Fibroblast of peridontal ligament (primary cell): ENCODE measurements around the gene TBL1X.

Source experiments
- DNase-seq: peaks from one replicate; pipeline ENCODE4 v3.0.0-alpha.2; 2010; ENCODE audit errors: extremely low read depth

Gene TBL1X

DNA sequence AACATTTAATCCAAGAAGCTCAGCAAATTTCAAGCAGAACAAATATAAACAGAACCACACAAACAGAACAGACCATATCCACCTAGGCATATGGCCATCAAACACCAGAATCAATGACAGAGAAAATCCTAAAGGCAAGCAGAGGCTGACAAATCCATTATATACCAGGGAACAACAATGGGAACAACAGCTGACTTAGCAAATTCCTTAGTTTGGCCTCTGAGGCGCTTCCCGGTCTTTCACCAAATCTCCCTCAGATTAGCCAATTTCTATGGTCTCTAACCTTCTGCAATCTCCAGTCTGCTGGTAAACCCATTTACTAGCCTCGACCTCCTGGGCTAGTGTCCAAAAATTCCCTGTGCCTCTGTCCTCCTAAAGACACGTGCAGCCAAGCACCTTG lies 241.6 kb downstream of the TBL1X start:
- no peak for DNase-seq

DNA sequence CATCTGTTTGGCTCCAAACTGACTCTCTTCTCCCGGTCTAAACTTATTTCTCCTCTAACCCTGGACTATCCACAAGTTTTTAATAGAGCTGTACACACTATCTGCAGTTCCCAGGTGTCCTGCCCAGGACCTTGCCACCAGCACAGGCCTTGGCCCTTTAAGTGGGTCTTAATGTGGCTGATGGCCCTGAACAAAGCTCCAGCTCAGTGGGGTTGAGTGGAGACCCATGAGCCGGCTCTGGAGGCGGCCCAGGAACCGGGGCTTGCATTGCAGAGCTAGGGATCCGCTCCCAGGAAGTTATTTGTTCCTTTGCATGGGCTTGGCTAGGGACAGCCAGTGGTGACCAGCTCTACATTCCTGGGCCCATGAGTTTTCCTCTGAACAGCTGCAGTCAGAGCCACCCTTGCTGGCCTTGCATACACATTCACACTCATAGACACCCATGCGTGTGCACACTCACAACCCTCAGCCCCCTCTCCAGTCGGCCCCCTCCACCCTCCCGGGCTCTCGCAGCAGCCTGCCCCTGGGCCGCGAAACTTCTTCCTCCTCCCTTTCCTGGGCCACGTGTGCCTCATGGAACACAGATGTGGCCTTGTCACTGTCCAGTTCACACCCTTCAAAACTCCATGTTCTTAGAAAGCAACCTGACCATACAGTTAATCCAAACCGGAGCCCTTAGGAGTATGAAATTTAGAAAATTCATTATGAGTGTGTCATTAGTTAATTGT lies 242.6 kb downstream of the TBL1X start:
- DNase-seq, result no peak

DNA sequence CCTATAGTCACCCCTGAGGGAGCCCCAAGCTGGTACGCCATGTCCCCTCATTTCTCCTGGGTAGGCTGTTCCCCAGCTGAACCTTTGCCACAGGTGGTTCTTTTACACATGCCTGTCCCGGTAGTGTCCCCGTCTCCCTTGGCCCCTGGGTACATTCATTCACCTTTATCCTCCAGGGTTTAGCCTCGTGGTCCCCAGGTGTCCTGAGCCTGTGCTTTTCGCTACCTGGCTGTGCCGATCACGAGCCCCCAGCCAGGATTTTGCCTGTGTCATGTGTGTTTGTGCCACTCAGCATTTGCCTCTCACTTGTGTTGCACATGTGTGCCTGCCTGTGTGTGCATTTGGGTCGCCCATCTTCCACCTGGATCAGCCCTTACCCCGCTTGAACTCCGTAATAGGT lies 243.2 kb downstream of the TBL1X start:
- DNase-seq, result no peak

DNA sequence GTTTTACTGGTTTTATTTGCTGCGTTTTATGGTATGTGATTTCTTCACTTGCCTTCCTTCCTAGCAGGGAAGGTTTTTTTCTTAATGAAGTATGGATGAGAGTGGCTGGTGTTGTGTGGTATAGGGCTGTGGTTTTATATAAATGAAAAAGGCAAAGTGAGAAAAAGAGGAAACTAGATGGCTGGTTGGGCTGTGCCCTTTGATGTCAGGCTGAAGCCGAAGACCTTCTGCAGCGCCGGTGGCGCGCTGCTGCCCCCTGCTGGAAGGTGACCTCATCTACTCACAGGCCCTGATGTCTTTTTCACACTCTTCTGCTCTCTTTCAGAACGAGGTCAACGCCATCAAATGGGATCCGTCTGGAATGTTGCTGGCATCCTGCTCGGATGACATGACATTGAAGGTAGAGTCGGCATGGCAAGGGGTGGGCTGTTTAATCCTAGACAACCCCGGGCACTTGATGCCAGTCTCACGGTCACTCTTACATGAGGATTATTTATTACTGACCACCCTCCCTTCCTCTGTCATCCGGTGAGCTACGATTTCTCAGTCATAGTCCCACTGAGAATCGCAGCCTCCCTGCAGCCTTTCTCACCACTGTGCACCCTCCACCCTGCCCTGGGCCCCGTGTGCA lies 244.2 kb downstream of the TBL1X start:
- peak; percentile 64 for DNase-seq

DNA sequence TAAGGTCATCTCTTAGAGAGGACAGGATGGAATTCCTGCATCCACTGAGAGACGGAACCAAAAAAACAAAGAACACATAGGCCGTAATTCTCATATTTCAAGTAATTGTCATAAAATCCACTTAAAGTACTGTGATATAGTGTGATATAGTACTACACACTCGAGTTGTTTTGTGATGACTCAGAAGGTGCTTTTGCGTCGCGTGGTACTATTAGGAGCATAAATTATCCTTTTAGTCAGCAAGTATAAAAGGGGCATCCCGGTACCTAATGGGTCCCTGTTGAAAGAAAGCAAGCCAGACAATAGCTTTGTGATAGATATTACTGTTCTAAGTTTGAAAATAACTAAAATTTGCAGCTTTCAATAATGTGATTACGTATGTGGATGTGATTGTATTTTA lies 245.5 kb downstream of the TBL1X start:
- no peak for DNase-seq

DNA sequence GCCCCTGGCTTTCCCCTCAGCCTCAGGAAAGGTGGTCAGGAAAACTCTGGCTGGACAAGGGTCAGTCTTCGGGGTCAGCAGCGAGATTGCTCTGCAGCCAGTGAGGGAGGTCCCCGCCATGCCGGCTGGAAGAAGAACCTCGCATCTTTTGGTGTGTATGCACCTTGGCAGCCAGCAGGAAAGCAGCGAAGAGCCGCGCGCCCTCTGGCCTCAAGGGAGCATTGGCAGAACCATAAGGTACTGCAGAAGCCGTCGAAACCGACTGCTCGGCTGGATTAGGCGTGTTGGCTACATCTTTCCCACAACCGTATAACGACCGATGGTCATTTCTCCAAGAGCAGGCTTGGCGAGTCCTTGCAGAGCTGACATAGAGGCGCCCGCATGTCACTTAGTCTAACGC lies 252.5 kb downstream of the TBL1X start:
- no peak for DNase-seq

DNA sequence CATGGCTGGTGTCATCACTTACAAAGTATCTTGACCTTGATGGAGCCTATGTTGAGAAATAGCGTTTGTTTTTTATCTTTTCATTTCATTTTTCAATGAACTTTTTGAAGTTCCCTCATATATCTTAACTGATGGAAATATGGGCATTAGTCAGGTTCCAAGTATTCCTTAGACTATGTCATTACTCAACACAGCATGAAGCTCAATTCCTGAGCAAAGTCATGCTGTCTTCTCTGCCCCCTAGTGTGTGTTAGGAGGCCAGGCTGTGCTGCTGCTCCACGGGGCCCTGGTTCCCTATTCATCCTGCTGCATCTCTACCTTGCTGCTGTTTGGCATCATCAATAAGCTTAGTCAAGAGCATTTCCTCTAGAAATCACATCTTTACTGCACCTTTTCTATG lies 259.9 kb downstream of the TBL1X start:
- peak; percentile 2 for DNase-seq

DNA sequence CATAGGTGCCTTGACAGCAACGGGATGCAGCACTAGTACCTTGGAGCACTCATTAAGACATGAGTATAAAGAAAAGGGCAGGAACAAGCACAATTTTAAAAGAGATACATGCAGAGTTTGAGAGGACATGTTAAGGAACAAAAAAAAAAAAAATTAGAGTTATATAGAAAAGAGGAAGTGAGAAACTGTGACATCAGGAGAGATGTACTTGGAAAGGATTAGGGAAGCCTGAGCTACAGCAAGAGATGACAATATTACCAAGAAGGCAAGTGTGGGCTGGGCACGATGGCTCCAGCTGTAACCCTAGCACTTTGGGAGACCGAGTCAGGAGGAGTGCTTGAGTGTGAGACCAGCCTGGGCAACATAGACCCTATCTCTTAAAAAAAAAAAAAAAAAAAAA lies 263.4 kb downstream of the TBL1X start:
- no peak for DNase-seq

DNA sequence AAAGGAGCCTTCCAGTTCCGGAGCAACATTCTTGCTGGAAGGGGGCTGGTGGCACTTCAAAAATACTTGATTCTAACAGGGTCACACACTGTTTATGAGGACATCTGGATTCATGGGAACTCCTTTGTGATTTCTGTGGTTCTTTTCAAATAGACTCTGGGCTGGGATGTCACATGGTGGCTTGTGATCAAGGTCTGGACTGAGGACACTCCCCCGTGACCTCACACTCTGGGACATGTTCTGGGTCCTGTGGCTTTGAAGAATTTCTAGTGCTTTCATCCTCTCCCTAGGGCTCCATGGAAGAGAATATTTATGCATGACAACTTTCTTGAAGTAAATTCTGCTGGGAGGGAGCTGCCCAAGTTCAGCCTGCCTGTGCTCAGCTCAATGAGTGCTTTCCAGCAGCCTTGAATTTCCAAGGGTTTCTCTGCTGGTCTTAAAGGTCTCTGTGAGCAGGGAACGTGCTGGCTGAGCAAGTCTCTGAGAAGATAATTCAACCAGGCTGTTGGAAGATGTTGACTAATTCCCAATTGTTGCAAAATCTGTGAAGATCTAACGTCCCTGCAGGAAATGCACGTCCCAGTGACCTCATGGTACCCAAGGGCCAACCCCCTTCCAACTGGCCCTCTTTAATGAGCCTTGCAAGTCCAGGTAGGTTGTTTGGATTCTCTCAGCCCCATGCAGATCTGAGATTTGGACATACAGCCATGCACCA lies 264.5 kb downstream of the TBL1X start:
- DNase-seq, result peak; percentile 3

DNA sequence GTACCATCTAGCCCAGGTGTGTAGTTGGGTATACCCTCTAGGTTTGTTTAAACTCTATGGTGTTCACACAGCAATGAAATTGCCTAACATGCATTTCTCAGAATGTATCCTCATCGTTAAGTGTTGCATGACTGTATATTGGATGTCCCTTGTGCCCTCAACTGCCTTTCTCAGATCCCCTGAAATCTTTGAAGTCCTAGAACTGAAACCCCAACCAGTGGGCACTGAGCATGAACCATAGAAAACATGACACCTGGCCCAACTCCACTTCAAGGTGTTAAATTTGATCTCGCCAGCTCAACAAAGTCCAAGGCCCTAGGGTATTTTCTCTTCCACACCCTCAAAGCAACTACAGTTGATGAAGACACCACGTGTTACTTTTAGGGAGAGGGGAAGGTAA lies 265.2 kb downstream of the TBL1X start:
- DNase-seq, result no peak

DNA sequence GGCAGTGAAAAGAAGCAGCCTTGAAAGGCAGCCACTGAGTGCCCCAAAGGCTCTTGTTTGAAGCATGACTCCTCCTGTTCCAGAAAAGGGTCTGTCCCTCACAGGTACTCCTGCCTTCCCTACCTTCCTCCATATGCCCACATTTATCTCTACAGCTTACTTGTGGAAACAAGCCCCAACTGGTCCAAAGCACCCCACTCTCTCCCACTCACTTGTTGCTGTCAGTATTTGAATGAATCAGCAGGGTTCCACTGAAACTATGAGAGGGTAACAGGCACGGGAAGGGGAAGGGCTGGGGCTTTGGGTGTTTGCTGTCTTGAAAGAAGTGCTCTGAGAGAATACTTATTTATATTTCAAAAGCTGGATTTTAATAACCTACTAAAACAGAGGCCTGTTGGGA lies 265.9 kb downstream of the TBL1X start:
- DNase-seq, result no peak

DNA sequence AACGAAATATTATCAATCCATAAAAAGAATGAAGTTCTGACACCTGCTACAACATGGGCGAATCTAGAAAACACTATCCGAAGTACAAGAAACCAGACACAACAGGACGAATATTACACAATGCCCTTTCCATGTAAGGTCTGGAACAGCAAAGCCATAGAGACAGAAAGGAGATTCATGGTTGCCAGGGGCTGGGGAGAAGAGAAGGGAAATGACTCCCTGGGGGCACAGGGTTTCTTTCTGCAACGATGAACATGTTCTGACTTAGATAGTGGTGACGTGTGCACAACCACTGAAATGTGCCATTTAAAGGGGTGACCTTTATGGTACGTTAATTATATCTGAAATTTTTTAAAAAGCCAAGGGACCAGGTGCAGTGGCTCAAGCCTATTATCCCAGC lies 272.5 kb downstream of the TBL1X start:
- no peak for DNase-seq

DNA sequence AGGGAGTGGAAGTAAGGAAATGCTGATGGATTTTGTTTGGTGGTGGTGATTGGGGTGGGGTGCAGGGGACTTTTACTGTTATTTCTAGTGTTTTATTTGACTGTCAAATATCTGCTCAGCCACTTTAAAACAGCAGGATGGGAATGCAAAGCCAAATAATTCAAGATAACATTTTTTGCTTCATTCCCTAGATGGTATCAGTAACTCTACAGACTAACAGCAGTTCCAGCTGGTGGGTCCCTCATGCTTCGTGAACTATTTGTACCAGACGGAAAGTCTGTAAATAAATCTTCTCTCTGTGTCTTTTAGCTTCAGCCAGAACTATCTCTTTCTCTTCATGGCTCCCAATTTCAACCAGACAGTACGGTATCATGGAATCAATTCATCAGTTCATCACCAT lies 273.3 kb downstream of the TBL1X start:
- no peak for DNase-seq

DNA sequence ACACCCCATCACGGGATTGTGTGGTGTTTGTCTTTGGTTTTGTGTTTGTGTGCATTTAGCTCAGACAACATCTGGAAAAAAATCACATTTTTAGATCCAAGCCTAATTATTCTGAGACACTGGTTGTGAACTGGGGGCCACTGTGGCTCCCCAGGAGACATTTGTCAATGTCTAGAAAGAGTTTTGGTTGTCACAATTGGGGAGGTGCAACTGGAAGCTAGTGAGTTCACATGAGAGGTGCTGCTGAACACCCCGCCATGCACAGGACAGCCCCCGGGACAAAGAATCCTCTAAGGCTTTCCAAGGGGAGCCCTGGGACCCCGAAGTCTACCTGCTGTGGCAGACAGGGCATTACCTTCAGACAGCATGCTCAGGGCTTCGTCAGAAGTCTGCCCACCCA lies 274.3 kb downstream of the TBL1X start:
- no peak for DNase-seq

DNA sequence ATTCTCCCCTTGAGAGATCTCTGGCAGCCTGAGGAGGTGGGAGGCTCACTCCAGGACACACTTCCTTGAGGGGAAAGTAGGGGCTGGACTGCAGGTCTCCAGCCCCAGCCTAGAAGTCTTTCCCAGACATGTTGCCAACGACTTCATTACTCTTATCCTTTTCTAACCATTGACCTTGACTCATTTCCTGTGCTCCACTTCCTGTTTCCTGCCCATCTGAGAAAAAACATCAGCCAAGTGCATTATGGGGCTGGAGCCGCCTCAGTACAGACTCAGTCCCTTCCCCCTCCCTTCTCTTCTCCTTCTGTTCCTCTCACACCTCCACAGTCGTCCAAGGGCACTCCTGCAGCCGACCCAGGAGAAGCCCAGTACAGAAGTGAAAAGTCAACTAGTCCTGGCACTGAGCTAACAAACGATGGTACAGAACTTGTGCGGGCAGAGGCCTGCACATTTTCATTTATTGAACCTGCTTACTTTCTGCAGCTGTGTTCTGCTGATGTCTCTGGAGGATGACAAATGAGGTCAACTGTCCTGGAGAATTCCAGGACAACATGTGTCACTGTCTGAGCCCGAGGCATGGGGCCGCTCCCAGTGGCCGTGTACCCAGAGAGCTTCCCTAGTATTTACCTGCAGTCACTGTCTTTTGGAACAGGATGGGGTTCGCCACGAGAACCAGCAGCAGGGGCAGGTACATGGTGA lies 280.7 kb downstream of the TBL1X start:
- DNase-seq, result no peak

DNA sequence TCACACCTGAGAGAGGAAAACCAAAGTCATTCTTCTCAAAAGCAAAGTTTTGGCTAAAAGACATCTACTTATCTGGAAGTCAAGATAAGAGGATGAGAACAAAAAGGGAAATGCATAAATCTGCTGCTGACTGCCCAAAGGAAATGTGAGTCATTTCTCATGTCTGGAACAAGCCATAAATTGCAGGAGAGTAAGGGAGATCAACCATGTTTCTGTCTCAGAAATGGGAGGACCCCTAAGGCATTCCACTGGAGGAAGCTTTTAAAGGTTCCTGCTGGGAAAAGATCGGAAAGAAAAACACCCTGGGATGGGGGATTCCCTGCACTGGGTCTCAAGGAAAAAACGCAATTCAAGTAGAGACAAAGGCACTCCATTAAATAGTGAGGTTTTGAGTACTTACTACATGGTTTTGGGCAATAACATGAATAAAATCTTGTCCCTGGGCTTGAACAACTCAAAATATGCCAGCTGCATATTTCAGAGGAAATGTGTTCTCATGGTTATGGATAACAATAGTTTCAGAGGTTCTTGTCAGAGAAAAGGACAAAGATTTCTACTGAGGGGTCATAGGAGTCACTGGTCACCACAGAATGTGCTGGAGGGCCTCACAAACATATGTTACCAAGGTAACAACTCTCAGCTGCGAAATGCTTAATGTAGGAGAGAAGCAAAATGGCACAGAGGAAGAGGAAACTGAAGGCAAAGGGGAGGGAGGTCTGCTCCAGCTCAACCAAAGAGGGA lies 281.5 kb downstream of the TBL1X start:
- no peak for DNase-seq

DNA sequence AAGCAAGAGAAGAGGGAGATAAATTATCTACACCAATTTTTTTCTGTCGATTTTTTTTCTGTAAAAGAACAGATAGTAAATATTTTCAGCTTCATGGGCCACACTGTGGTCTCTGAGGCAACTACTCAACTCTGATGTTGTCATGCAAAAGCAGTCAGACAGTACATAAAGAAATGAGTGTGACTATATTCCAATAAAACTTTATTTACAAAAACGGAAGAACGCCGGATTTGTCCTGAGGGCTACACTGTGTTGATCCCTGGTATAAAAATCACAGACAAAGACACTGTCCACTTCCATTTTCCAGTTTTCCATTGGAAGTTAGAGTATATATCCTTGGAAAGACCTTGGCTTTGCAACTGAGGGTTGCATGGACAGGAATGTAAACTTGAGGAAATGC lies 282.8 kb downstream of the TBL1X start:
- no peak for DNase-seq

DNA sequence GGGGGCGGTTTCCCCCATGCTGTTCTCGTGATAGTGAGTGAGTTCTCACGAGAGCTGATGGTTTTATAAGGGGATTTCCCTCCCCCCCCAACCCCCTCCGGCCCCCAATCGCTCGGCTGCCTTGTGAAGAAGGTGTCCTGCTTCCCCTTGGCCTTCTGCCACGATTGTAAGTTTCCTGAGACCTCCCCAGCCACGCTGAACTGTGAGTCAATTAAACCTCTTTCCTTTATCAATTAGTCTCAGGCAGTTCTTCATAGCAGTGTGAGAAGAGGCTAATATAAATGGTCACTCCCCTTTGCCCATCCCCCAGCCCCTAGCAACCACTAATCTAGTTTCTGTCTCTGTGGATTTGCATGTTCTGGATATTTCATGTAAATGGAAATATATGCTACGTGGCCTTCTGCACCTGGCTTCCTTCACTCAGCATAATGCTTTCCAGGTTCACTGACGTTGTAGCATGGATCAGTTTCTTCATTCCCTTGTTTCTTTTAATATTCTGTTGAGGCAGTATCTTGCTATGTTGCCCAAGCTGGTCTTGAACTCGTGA lies 284.4 kb downstream of the TBL1X start:
- DNase-seq, result no peak

DNA sequence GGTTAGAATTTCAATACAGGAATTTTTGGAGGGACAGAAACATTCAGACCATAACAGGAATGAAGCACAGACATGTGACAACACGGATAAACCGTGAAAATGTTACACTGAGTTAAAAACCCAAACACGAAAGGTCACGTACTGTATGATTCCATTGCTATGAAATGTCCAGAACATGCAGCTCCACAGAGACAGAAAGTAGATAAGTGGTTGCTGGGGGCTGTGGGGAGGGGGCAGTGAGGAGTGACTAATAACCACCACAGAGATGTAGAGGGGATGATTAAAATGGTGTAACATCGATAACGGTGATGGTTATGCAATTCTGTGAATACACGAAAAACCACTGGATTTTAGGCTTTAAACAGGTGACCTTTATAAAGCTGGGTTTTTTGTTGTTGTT lies 292.5 kb downstream of the TBL1X start:
- DNase-seq, result no peak

DNA sequence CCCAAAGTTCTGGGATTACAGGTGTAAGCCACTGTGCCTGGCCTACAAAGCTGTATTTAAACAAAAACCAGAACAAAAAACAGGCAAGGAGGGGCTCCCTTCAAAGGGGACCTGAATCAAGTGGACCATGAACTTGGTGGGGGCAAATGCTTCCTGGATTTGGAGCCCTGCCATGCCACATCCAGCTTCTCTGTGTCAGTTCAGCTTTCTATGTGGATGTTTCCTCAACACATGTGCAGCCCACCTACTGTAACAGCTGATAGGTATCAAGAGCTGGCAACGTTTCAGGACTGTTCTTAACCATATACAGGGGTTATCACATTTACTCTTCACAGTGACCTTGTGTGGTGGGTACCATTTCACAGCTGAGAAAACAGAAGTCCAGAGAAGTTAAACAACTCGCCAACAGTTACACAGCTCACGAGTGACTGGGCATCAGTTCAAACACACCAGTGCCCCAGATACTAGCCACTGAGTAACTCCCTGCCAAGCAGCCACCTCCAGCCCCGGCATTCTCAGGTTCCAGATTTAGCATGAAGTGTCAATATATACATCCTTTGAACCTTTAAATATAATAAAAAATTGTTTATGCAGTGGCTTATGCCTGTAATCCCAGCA lies 293.3 kb downstream of the TBL1X start:
- no peak for DNase-seq

DNA sequence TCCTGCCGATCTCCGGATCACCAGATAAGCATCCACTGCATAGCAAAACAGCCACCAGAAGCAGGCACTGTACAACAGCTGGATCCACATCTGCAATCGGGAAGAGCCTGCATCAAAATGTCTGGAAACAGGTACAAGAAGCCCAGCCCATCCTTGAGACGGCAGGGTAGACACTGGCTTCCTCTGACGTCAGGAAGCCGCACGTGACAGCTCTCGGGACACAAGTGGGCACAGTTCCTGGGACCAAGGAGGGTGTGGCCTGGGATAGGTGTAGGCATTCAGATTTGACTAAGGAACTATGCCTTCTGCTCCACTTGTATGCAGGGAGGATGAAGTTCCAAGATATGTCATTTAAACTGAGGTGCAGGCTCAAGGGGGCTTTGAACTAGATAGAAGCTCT lies 294.5 kb downstream of the TBL1X start:
- DNase-seq, result no peak
